ENCODE results near the gene RBM24. TPM values are rescaled to one million over a fixed set of nuclear protein-coding genes. Genes with fewer than 3 reads are reported as not detected.
A peak's percentile ranks its signal among the peaks of the same experiment; 100 is the strongest.
"Not testable (repeated sequence)": the region's sequence is repeated elsewhere in the genome, so short reads cannot be mapped to it uniquely, and the experiment has no call there.

Gene RBM24
- total RNA-seq, 4 donors from 2014 or later, result 74.9 to 375 (median 185) TPM

- in situ Hi-C loops (cut with MboI; ENCODE audit: low sequenced_read_pairs in 4 of 4) (no loop called here), intact Hi-C loops (cut with DNase I; ENCODE audit: low total_unique reads) (no loop called here)
- ATAC-seq (no peak), DNase-seq (no peak)
- Histone ChIP-seq H3K36me3 (no peaks in the 10 kb centered on the region), H3K27ac (peak overlapping the region; percentile 14 to 43 (median 25)), H3K27me3 (no peaks in the 10 kb centered on the region), H3K4me1 (peaks cover 0 to 4% of the 10 kb centered on the region in 2 donors), H3K4me3 (no peak overlapping the region), H3K9me3 (no peaks in the 10 kb centered on the region)
- TF ChIP-seq CTCF (IDR thresholded peaks at IDR 0.05 in 4 of 5, conservative IDR thresholded peaks at IDR 0.05 in 1 of 5), result no peak
Observed at GRCh38 chr6:17305219-17306001, 24.2 kb downstream of the RBM24 start.

- Histone ChIP-seq H3K36me3 (no peaks in the 10 kb centered on the region), H3K27ac (peak overlapping the region; percentile 88 to 97 (median 94)), H3K9me3 (no peaks in the 10 kb centered on the region), H3K4me1 (peaks cover 9 to 16% of the 10 kb centered on the region in 2 donors), H3K27me3 (no peaks in the 10 kb centered on the region), H3K4me3 (peak overlapping the region; percentile 24 to 45 (median 36))
- in situ Hi-C loops (cut with MboI; ENCODE audit: low sequenced_read_pairs in 4 of 4) (loop anchor here in 1 of 4 donors (10.0 kb wide), 1 partner anchor 73 kb away; no protein-coding TSS in a partner anchor), intact Hi-C loops (cut with DNase I; ENCODE audit: low total_unique reads) (loop anchor here (5.0 kb wide), 2 partner anchors 111 to 161 kb away; no protein-coding TSS in a partner anchor)
- DNase-seq, result peak; percentile 56 to 82
- TF ChIP-seq POLR2A (IDR thresholded peaks at IDR 0.05), result peak; percentile 76 to 77
- TF ChIP-seq CTCF (IDR thresholded peaks at IDR 0.05 in 4 of 5, conservative IDR thresholded peaks at IDR 0.05 in 1 of 5), result no peak
- peak; percentile 90 to 96 for ATAC-seq
Observed at GRCh38 chr6:17311595-17312311, 30.6 kb downstream of the RBM24 start.

GRCh38 chr6:17313238-17313637 is 32.1 kb downstream of the RBM24 start:
- not testable (repeated sequence) for H3K27me3 ChIP-seq, H3K36me3 ChIP-seq, H3K9me3 ChIP-seq, ATAC-seq, DNase-seq, H3K4me3 ChIP-seq
- in situ Hi-C loops (cut with MboI; ENCODE audit: low sequenced_read_pairs in 4 of 4), result loop anchor here in 1 of 4 donors (10.0 kb wide), 1 partner anchor 72 kb away; no protein-coding TSS in a partner anchor
- intact Hi-C loops (cut with DNase I; ENCODE audit: low total_unique reads), result loop anchor here (5.0 kb wide), 2 partner anchors 109 to 159 kb away; no protein-coding TSS in a partner anchor
- H3K4me1 ChIP-seq, result peaks cover 20 to 25% of the 10 kb centered on the region in 2 donors
- peak overlapping the region; percentile 88 to 97 (median 94) for H3K27ac ChIP-seq

GRCh38 chr6:17313971-17314370 is 32.8 kb downstream of the RBM24 start:
- H3K4me1 ChIP-seq, result peaks cover 25 to 32% of the 10 kb centered on the region in 2 donors
- no peaks in the 10 kb centered on the region for H3K36me3 ChIP-seq
- intact Hi-C loops (cut with DNase I; ENCODE audit: low total_unique reads), result loop anchor here (5.0 kb wide), 2 partner anchors 108 to 158 kb away; no protein-coding TSS in a partner anchor
- no peaks in the 10 kb centered on the region for H3K27me3 ChIP-seq
- ATAC-seq (no peak), DNase-seq (no peak)
- H3K27ac ChIP-seq, result peak overlapping the region; percentile 88 to 97 (median 94)
- no peak for TF ChIP-seq POLR2A (IDR thresholded peaks at IDR 0.05)
- TF ChIP-seq CTCF (IDR thresholded peaks at IDR 0.05 in 4 of 5, conservative IDR thresholded peaks at IDR 0.05 in 1 of 5), result no peak
- in situ Hi-C loops (cut with MboI; ENCODE audit: low sequenced_read_pairs in 4 of 4), result loop anchor here in 1 of 4 donors (10.0 kb wide), 1 partner anchor 71 kb away; no protein-coding TSS in a partner anchor
- no peak overlapping the region for H3K4me3 ChIP-seq
- H3K9me3 ChIP-seq, result no peaks in the 10 kb centered on the region

- in situ Hi-C loops (cut with MboI; ENCODE audit: low sequenced_read_pairs in 4 of 4) (loop anchor here in 1 of 4 donors (10.0 kb wide), 1 partner anchor 70 kb away; no protein-coding TSS in a partner anchor), intact Hi-C loops (cut with DNase I; ENCODE audit: low total_unique reads) (no loop called here)
- Histone ChIP-seq H3K27ac (peak overlapping the region; percentile 88 to 97 (median 94)), H3K4me1 (peaks cover 37 to 40% of the 10 kb centered on the region in 2 donors), H3K9me3 (no peaks in the 10 kb centered on the region), H3K36me3 (no peaks in the 10 kb centered on the region), H3K27me3 (no peaks in the 10 kb centered on the region), H3K4me3 (no peak overlapping the region)
- no peak for DNase-seq
- ATAC-seq, result no peak
- no peak for TF ChIP-seq CTCF (IDR thresholded peaks at IDR 0.05 in 4 of 5, conservative IDR thresholded peaks at IDR 0.05 in 1 of 5)
- TF ChIP-seq POLR2A (IDR thresholded peaks at IDR 0.05), result no peak
Observed at GRCh38 chr6:17315262-17315661, 34.1 kb downstream of the RBM24 start.
